BJ (cell line): ENCODE measurements around the gene TFDP3. TPM values are rescaled to one million over a fixed set of nuclear protein-coding genes. Genes with fewer than 3 reads are reported as not detected.
A peak's percentile ranks its signal among the peaks of the same experiment; 100 is the strongest.

Experiments
- CTCF ChIA-PET: fragments of 350-600 bp; formaldehyde crosslinking; extraction: SDS; loops from one replicate; lab custom pipeline; 2021; ENCODE audit warnings: antibody characterized with exemption, inconsistent platforms; lab: Yijun Ruan, JAX
- POLR2A ChIA-PET: fragments of 300-600 bp; sonication (Branson Sonifier 250); formaldehyde crosslinking; extraction: SDS; loops from one replicate; lab custom pipeline; 2021; ENCODE audit warnings: antibody characterized with exemption; lab: Charles Lee
- DNase-seq: peaks from one replicate; pipeline ENCODE4 v3.0.0-alpha.2; 2011; ENCODE audit warnings: low read depth
- H3K27me3 ChIP-seq: 2 replicates; pipeline ENCODE4 v1.6.0; 2011; ENCODE audit warnings: low read length; ENCODE audit not compliant: control insufficient read depth, insufficient read depth
- H3K36me3 ChIP-seq: 2 replicates; pipeline ENCODE4 v1.5.1; 2011; ENCODE audit warnings: low read length; ENCODE audit not compliant: control insufficient read depth, insufficient read depth
- H3K4me3 ChIP-seq: 2 replicates; pipeline ENCODE4 v1.5.1; 2011; ENCODE audit warnings: low read depth, mild to moderate bottlenecking, control low read depth, low read length
- CTCF ChIP-seq: IDR thresholded peaks from 2 replicates; pipeline ENCODE4 v1.5.1; 2011; ENCODE audit warnings: low read depth, mild to moderate bottlenecking, control low read depth, inconsistent platforms, low read length, moderate library complexity; ENCODE audit not compliant: insufficient read depth
- polyA minus RNA-seq: library from RNA; depleted of rRNA, polyadenylated mRNA; stranded (reverse); fragments of >200 nt; gene quantifications from 2 replicates; pipeline ENCODE4 v1.2.3, GENCODE V29; 2011; rRNA and poly(A)+ RNA removed
- polyA plus RNA-seq: library from polyadenylated mRNA; depleted of rRNA; stranded (reverse); fragments of >200 nt; gene quantifications from 2 replicates; pipeline ENCODE4 v1.2.3, GENCODE V29; 2011; rRNA removed

TFDP3 gene
- polyA plus RNA-seq = not detected in 2 replicates
- not detected in 2 replicates for polyA minus RNA-seq

- no peak for TF ChIP-seq CTCF
- Histone ChIP-seq H3K27me3 (no peaks in the 10 kb centered on the region), H3K36me3 (no peaks in the 10 kb centered on the region), H3K4me3 (no peak within 1 kb of the TSS)
- CTCF ChIA-PET = no interaction called here
- POLR2A ChIA-PET = no interaction called here
- DNase-seq = no peak
Measured at GRCh38 chrX:133218329-133218728, at the start of gene TFDP3. TFDP3 (minus strand) TSS chrX:133218354; CDS start chrX:133218259, 95 bp downstream.

GRCh38 chrX:133267621-133268020, 49.5 kb upstream of the TFDP3 start:
- Histone ChIP-seq H3K36me3 (no peaks in the 10 kb centered on the region), H3K27me3 (no peaks in the 10 kb centered on the region), H3K4me3 (no peak overlapping the region)
- no peak for DNase-seq
- CTCF ChIA-PET = no interaction called here
- POLR2A ChIA-PET = no interaction called here
- no peak for TF ChIP-seq CTCF

- Histone ChIP-seq H3K27me3 (no peaks in the 10 kb centered on the region), H3K36me3 (no peaks in the 10 kb centered on the region), H3K4me3 (no peak overlapping the region)
- ChIA-PET POLR2A (no interaction called here), CTCF (no interaction called here)
- no peak for DNase-seq
- TF ChIP-seq CTCF = no peak
Measured at GRCh38 chrX:133265331-133265730, 47.2 kb upstream of the TFDP3 start.

- Histone ChIP-seq H3K27me3 (no peaks in the 10 kb centered on the region), H3K36me3 (no peaks in the 10 kb centered on the region), H3K4me3 (no peak overlapping the region)
- ChIA-PET POLR2A (no interaction called here), CTCF (no interaction called here)
- DNase-seq = peak; percentile 5
- no peak for TF ChIP-seq CTCF
Measured at GRCh38 chrX:133258481-133258880, 40.3 kb upstream of the TFDP3 start.

- no peak for TF ChIP-seq CTCF
- CTCF ChIA-PET = no interaction called here
- no peak for DNase-seq
- POLR2A ChIA-PET = interaction anchor here (0.6 kb wide), 1 partner anchor 1238 kb away, joined by 4 read pairs; no protein-coding TSS in a partner anchor
- Histone ChIP-seq H3K4me3 (no peak overlapping the region), H3K27me3 (no peaks in the 10 kb centered on the region), H3K36me3 (no peaks in the 10 kb centered on the region)
Measured at GRCh38 chrX:133254666-133255065, 36.5 kb upstream of the TFDP3 start.
